GM19468 (cell line): Measurements from ENCODE around the gene PPP1R3E.
"Not testable (repeated sequence)": the region's sequence is repeated elsewhere in the genome, so short reads cannot be mapped to it uniquely, and the experiment has no call there.

ENCODE experiments used
- ATAC-seq: cut with Tn5 transposase; IDR thresholded peaks from one replicate; pipeline ENCODE4 v1.9.1; 2021; ENCODE audit warnings: mild to moderate bottlenecking, moderate library complexity, moderate number of reproducible peaks; ENCODE audit not compliant: unreplicated experiment; ENCODE audit errors: extremely low read depth

The PPP1R3E gene

GRCh38 chr14:23299986-23300686 is 2.5 kb downstream of the PPP1R3E start:
- no peak for ATAC-seq

- no peak for ATAC-seq
Observed at GRCh38 chr14:23299211-23299957, 3.3 kb downstream of the PPP1R3E start.

- no peak for ATAC-seq
Observed at GRCh38 chr14:23297611-23298277, 4.9 kb downstream of the PPP1R3E start.

- no peak for ATAC-seq
Observed at GRCh38 chr14:23297096-23297495, 5.6 kb downstream of the PPP1R3E start.

GRCh38 chr14:23296012-23296777 is 6.5 kb downstream of the PPP1R3E start:
- ATAC-seq, result no peak

GRCh38 chr14:23294734-23295561 is 7.7 kb downstream of the PPP1R3E start:
- ATAC-seq, result no peak

GRCh38 chr14:23286902-23287479 is 15.7 kb downstream of the PPP1R3E start:
- ATAC-seq, result no peak

- peak; percentile 88 for ATAC-seq
Observed at GRCh38 chr14:23286020-23286901, 16.4 kb downstream of the PPP1R3E start, which contains the start of gene HOMEZ. TSS of gene HOMEZ (minus strand) at chr14:23286132. CDS start at chr14:23285952, 180 bp downstream.

- no peak for ATAC-seq
Observed at GRCh38 chr14:23285530-23286019, 17.1 kb downstream of the PPP1R3E start.

GRCh38 chr14:23284654-23285529 is 17.8 kb downstream of the PPP1R3E start:
- no peak for ATAC-seq

- ATAC-seq, result no peak
Observed at GRCh38 chr14:23281247-23281646, 21.4 kb downstream of the PPP1R3E start.

GRCh38 chr14:23277928-23278327 is 24.7 kb downstream of the PPP1R3E start:
- ATAC-seq, result not testable (repeated sequence)

GRCh38 chr14:23277189-23277588 is 25.5 kb downstream of the PPP1R3E start:
- no peak for ATAC-seq

- no peak for ATAC-seq
Observed at GRCh38 chr14:23275412-23275811, 27.2 kb downstream of the PPP1R3E start.

- no peak for ATAC-seq
Observed at GRCh38 chr14:23269193-23269592, 33.5 kb downstream of the PPP1R3E start.

- not testable (repeated sequence) for ATAC-seq
Observed at GRCh38 chr14:23260849-23261248, 41.8 kb downstream of the PPP1R3E start.

GRCh38 chr14:23259426-23259825 is 43.2 kb downstream of the PPP1R3E start:
- ATAC-seq, result no peak
